GM19372 (cell line): ENCODE measurements around the gene SLC25A24.

Experiments used
- ATAC-seq: cut with Tn5 transposase; IDR thresholded peaks from one replicate; pipeline ENCODE4 v1.9.1; 2021; ENCODE audit warnings: mild to moderate bottlenecking, low read depth, moderate library complexity; ENCODE audit not compliant: unreplicated experiment

SLC25A24 gene

DNA sequence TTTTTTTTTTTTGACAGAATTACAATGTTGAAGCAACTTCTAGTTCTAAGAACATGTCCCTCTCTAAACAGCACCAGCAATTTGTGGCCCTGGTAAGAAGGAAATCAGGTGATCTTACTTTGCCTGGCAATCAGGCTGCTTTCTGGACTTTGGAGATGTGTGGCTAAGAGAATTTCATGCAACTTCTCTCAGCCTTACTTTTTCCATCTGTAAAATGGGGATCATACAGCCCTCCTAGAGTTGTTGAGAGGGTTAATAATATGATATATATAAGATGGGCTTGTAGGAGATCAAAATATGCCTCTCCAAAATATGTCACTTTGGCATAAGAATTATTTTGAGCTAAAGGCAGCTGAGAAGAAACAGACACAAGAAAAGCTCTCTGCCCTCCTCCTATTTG lies 92.0 kb downstream of the SLC25A24 start:
- no peak for ATAC-seq

GRCh38 chr1:108107658-108108057 lies 92.5 kb downstream of the SLC25A24 start:
- no peak for ATAC-seq

GRCh38 chr1:108106775-108107174 lies 93.4 kb downstream of the SLC25A24 start:
- no peak for ATAC-seq

GRCh38 chr1:108100148-108100547 lies 100.0 kb downstream of the SLC25A24 start:
- ATAC-seq: no peak

DNA sequence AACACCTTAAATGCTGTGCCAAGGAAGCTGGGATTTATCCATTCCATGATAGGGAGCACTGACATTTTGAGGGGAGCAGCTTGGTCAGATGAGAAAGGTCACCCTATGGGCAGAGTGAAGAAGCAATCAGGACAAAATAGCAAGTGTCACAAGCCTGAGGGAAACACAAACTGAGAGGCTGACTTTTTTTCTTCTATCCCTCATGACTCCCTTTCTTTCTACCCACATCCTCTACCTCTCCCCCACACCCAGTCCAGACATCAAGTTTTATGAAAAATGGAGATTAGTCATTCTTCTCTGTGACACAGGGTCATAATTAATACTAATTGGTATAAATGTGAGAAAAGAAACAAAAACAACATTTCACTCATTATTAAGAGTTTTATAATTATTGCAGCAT lies 103.1 kb downstream of the SLC25A24 start:
- ATAC-seq: no peak

GRCh38 chr1:108096089-108096488 lies 104.1 kb downstream of the SLC25A24 start:
- no peak for ATAC-seq

- ATAC-seq: no peak
These were observed 110.7 kb downstream of the SLC25A24 start for GRCh38 chr1:108089477-108089876.

- ATAC-seq: no peak
These were observed 114.5 kb downstream of the SLC25A24 start for GRCh38 chr1:108085628-108086027.

- ATAC-seq: no peak
These were observed 115.2 kb downstream of the SLC25A24 start for GRCh38 chr1:108084866-108085477.
